GM10248 (cell line): Measurements from ENCODE around the gene MAN1A1.

ENCODE experiments used
- CTCF ChIA-PET: fragments of 300-600 bp; sonication (Branson Sonifier 250); formaldehyde crosslinking; extraction: SDS; loops from one replicate; lab custom pipeline; 2021; ENCODE audit warnings: antibody characterized with exemption; lab: Yijun Ruan, JAX
- POLR2A ChIA-PET: fragments of 350-650 bp; sonication (Branson Sonifier 250); formaldehyde crosslinking; extraction: SDS; loops from one replicate; lab custom pipeline; 2020; ENCODE audit warnings: antibody characterized with exemption; lab: Yijun Ruan, JAX
- DNase-seq: peaks from one replicate; pipeline ENCODE4 v3.0.0; 2012; ENCODE audit errors: extremely low spot score
- CTCF ChIP-seq: IDR thresholded peaks from 2 replicates; pipeline ENCODE4 v1.5.1; 2012; ENCODE audit warnings: mild to moderate bottlenecking, low read depth; ENCODE audit errors: extremely low read depth, missing control alignments, control extremely low read depth

The MAN1A1 gene

GRCh38 chr6:119312875-119313338 lies 36.7 kb downstream of the MAN1A1 start:
- TF ChIP-seq CTCF: no peak
- CTCF ChIA-PET: interaction anchor here (0.8 to 3.2 kb wide), 5 partner anchors 10 to 34 kb away, joined by 3 to 16 read pairs (median 14); no protein-coding TSS in a partner anchor
- POLR2A ChIA-PET: interaction anchor here (0.5 to 1.8 kb wide), 2 partner anchors 30 to 37 kb away, joined by 4 to 7 read pairs; no protein-coding TSS in a partner anchor
- no peak for DNase-seq

- ChIA-PET CTCF (interaction anchor here (0.8 to 3.2 kb wide), 5 partner anchors 11 to 34 kb away, joined by 3 to 16 read pairs (median 14); no protein-coding TSS in a partner anchor), POLR2A (interaction anchor here (0.5 kb wide), 1 partner anchor 30 kb away, joined by 4 read pairs; no protein-coding TSS in a partner anchor)
- no peak for TF ChIP-seq CTCF
- DNase-seq: no peak
Observed at GRCh38 chr6:119312441-119312840, 37.1 kb downstream of the MAN1A1 start.

GRCh38 chr6:119311514-119312142 lies 37.9 kb downstream of the MAN1A1 start:
- no peak for TF ChIP-seq CTCF
- ChIA-PET POLR2A (interaction anchor here (1.0 kb wide), 1 partner anchor 36 kb away, joined by 3 read pairs; no protein-coding TSS in a partner anchor), CTCF (interaction anchor here (0.7 to 1.7 kb wide), 8 partner anchors 11 to 114 kb away, joined by 3 to 7 read pairs (median 4); no protein-coding TSS in a partner anchor)
- no peak for DNase-seq

- CTCF ChIA-PET: interaction anchor here (1.0 to 1.7 kb wide), 7 partner anchors 10 to 40 kb away, joined by 3 to 7 read pairs (median 4); no protein-coding TSS in a partner anchor
- DNase-seq: no peak
- no peak for TF ChIP-seq CTCF
- POLR2A ChIA-PET: interaction anchor here (1.0 kb wide), 1 partner anchor 37 kb away, joined by 3 read pairs; no protein-coding TSS in a partner anchor
Observed at GRCh38 chr6:119310486-119311036, 39.0 kb downstream of the MAN1A1 start.

GRCh38 chr6:119308991-119309657 lies 40.4 kb downstream of the MAN1A1 start:
- POLR2A ChIA-PET: no interaction called here
- DNase-seq: no peak

More at GRCh38 chr6:119308991-119309657, 40.4 kb downstream of the MAN1A1 start:
- CTCF ChIA-PET: interaction anchor here (0.6 to 2.2 kb wide), 3 partner anchors 9 to 128 kb away, joined by 3 to 6 read pairs (median 3); no protein-coding TSS in a partner anchor
- TF ChIP-seq CTCF: no peak
